Lung (tissue), 12 donors: ENCODE data around the gene SLC6A20. TPM values are rescaled to one million over a fixed set of nuclear protein-coding genes. Genes with fewer than 3 reads are reported as not detected.
A peak's percentile ranks its signal among the peaks of the same experiment; 100 is the strongest.

Experiments used
- ATAC-seq: fragments of 200-7000 bp; cut with Tn5 transposase; one replicate; pipeline ENCODE4 v1.9.1; 2020; ENCODE audit warnings: moderate number of reproducible peaks; ENCODE audit not compliant: insufficient read depth, low FRiP score
- DNase-seq, 3 donors: peaks; one replicate each; pipeline ENCODE4 v3.0.0-alpha.2; 2013 to 2017
- H3K27ac ChIP-seq, 2 donors: one replicate each; pipeline ENCODE4 v1.5.1; 2013; ENCODE audit warnings: mild to moderate bottlenecking in 2 of 2, moderate library complexity in 2 of 2, control low read depth in 1 of 2, inconsistent platforms in 1 of 2, low read depth in 1 of 2, low read length in 1 of 2
- H3K27me3 ChIP-seq, 3 donors: one replicate each; pipeline ENCODE4 v1.5.1; 2013; ENCODE audit warnings: low read length in 2 of 3; ENCODE audit not compliant: control insufficient read depth in 3 of 3, insufficient read depth in 3 of 3
- H3K36me3 ChIP-seq, 4 donors: one replicate each; pipeline ENCODE4 v1.5.1; 2013; ENCODE audit warnings: low read length in 4 of 4, mild to moderate bottlenecking in 1 of 4, moderate library complexity in 1 of 4; ENCODE audit not compliant: control insufficient read depth in 4 of 4, insufficient read depth in 4 of 4
- H3K4me1 ChIP-seq, 5 donors: one replicate each; pipeline ENCODE4 v1.5.1; 2013; ENCODE audit warnings: low read length in 5 of 5, mild to moderate bottlenecking in 2 of 5, moderate library complexity in 1 of 5; ENCODE audit not compliant: control insufficient read depth in 5 of 5, insufficient read depth in 5 of 5
- H3K4me3 ChIP-seq: one replicate; pipeline ENCODE4 v1.5.1; 2013; ENCODE audit warnings: mild to moderate bottlenecking, control low read depth, moderate library complexity
- H3K9ac ChIP-seq, 2 donors: one replicate each; pipeline ENCODE4 v1.5.1; 2013; ENCODE audit warnings: low read length in 2 of 2, control low read depth in 1 of 2; ENCODE audit not compliant: insufficient read depth in 1 of 2
- H3K9me3 ChIP-seq, 4 donors: one replicate each; pipeline ENCODE4 v1.5.1; 2013; ENCODE audit warnings: low read length in 3 of 4, mild to moderate bottlenecking in 1 of 4, moderate library complexity in 1 of 4; ENCODE audit not compliant: control insufficient read depth in 4 of 4, insufficient read depth in 3 of 4
- CTCF ChIP-seq: IDR thresholded peaks from 2 replicates; pipeline ENCODE4 v1.5.1; 2012; ENCODE audit warnings: mild to moderate bottlenecking; ENCODE audit errors: control extremely low read depth, extremely low read depth
- WGBS, 2 donors: extraction: QIAGEN DNeasy Blood & Tissue Kit; methylation state at CpG; one replicate each; pipeline ENCODE4 v1.1.7; 2013; 5-methylcytosine and 5-hydroxymethylcytosine counted together
- polyA plus RNA-seq, 2 donors: library from polyadenylated mRNA; stranded (reverse); fragments of 200-250 nt; gene quantifications; one replicate each; pipeline ENCODE4 v1.2.1, GENCODE V29; 2013
- total RNA-seq, 2 donors: library from RNA; depleted of rRNA in 1 of 2; stranded (reverse); fragments of >200 nt in 1 of 2; gene quantifications; one replicate each; pipeline ENCODE4 v1.2.1, GENCODE V29; 2014 to 2021
- donor health status: control.
- donor health status: control.
- donor health status: Bipolar disorder and iron deficiency.
- donor health status: healthy.
- donor health status: DM: yes; HTN: yes; CAD: no.

The SLC6A20 gene
- total and polyA plus RNA-seq, 4 donors, result 0.28 to 10.2 (median 1.8) TPM

GRCh38 chr3:45816544-45816943, 20.2 kb upstream of the SLC6A20 start:
- 63 to 81% methylated on average over 3 of the region's 3 CpGs for WGBS, 2 donors
- H3K27ac ChIP-seq, result peak overlapping the region; percentile 17 to 67
- no peak for ATAC-seq
- no peak for DNase-seq
- no peak overlapping the region for H3K9ac ChIP-seq
- peaks cover 3 to 6% (median 5%) of the 10 kb centered on the region in 4 donors for H3K36me3 ChIP-seq
- peaks cover 0 to 10% (median 0%) of the 10 kb centered on the region in 5 donors for H3K4me1 ChIP-seq
- H3K27me3 ChIP-seq, result no peaks in the 10 kb centered on the region
- no peak overlapping the region for H3K4me3 ChIP-seq
- TF ChIP-seq CTCF, result no peak
- H3K9me3 ChIP-seq, result peaks cover 0 to 5% (median 2%) of the 10 kb centered on the region in 4 donors

- Histone ChIP-seq H3K27me3 (no peaks in the 10 kb centered on the region), H3K36me3 (peaks cover 0 to 4% (median 2%) of the 10 kb centered on the region in 4 donors), H3K27ac (no peak overlapping the region), H3K4me1 (peaks cover 0 to 10% (median 0%) of the 10 kb centered on the region in 5 donors), H3K9ac (no peak overlapping the region), H3K4me3 (no peak overlapping the region), H3K9me3 (peaks cover 0 to 5% (median 2%) of the 10 kb centered on the region in 4 donors)
- TF ChIP-seq CTCF, result no peak
- WGBS, 2 donors, result 94 to 95% methylated on average over 4 of the region's 4 CpGs
- DNase-seq, result no peak
- ATAC-seq, result no peak
These were observed 18.0 kb upstream of the SLC6A20 start for GRCh38 chr3:45814322-45814721.

- ATAC-seq (no peak), DNase-seq (no peak)
- no peak for TF ChIP-seq CTCF
- Histone ChIP-seq H3K9ac (peak overlapping the region in 1 of 2 donors; percentile 33), H3K9me3 (no peaks in the 10 kb centered on the region), H3K27me3 (no peaks in the 10 kb centered on the region), H3K4me3 (no peak overlapping the region), H3K27ac (no peak overlapping the region), H3K36me3 (no peaks in the 10 kb centered on the region), H3K4me1 (peaks cover 0 to 15% (median 0%) of the 10 kb centered on the region in 5 donors)
- WGBS, 2 donors, result 78 to 80% methylated on average over 10 of the region's 10 CpGs
These were observed 11.6 kb upstream of the SLC6A20 start for GRCh38 chr3:45807681-45808540.
